Panc1 (cell line): ENCODE measurements around the gene SCN1B. TPM values are rescaled to one million over a fixed set of nuclear protein-coding genes. Genes with fewer than 3 reads are reported as not detected.
"Not testable (repeated sequence)": the region's sequence is repeated elsewhere in the genome, so short reads cannot be mapped to it uniquely, and the experiment has no call there.

Source experiments
- ATAC-seq: fragments of 200-7000 bp; cut with Tn5 transposase; 2 replicates; pipeline ENCODE4 v1.9.1; 2020; ENCODE audit warnings: mild to moderate bottlenecking, moderate library complexity
- BruUV-seq: library from RNA; stranded (reverse); fragments of 400-500 nt; replicated peaks from 2 replicates; lab custom pipeline; 2021; lab: Mats Ljungman, UMichigan
- CTCF ChIA-PET: fragments of 300-600 bp; sonication (Branson Sonifier 250); formaldehyde crosslinking; loops from one replicate; lab custom pipeline; 2022; ENCODE audit warnings: antibody characterized with exemption; lab: Charles Lee
- POLR2A ChIA-PET: fragments of 300-600 bp; sonication (Branson Sonifier 250); formaldehyde crosslinking; loops from one replicate; lab custom pipeline; 2022; ENCODE audit warnings: antibody characterized with exemption; lab: Charles Lee
- DNase-seq: peaks from one replicate; pipeline ENCODE4 v3.0.0-alpha.2; 2010; ENCODE audit warnings: low read depth, low spot score
- H3K27ac ChIP-seq: 2 replicates; pipeline ENCODE4 v1.5.1; 2011; ENCODE audit warnings: mild to moderate bottlenecking, low read length, inconsistent platforms
- H3K27me3 ChIP-seq: fragments of 200-500 bp; sonication (Bioruptor generic); 2 replicates; pipeline ENCODE4 v1.6.0; 2014; ENCODE audit warnings: low read length, inconsistent platforms; ENCODE audit not compliant: control insufficient read depth, insufficient read depth
- H3K36me3 ChIP-seq: fragments of 200-500 bp; sonication (Bioruptor generic); 2 replicates; pipeline ENCODE4 v1.5.1; 2014; ENCODE audit warnings: inconsistent platforms, mild to moderate bottlenecking, low read length, moderate library complexity; ENCODE audit not compliant: control insufficient read depth, insufficient read depth
- H3K4me1 ChIP-seq: 2 replicates; pipeline ENCODE4 v1.5.1; 2011; ENCODE audit warnings: inconsistent platforms, mild to moderate bottlenecking, low read length, moderate library complexity; ENCODE audit not compliant: control insufficient read depth, insufficient read depth
- H3K4me3 ChIP-seq, 2 experiments: 2 replicates each; pipeline ENCODE4 v1.5.1; 2011 to 2012; ENCODE audit warnings: low read depth in 2 of 2, low read length in 2 of 2, mild to moderate bottlenecking in 2 of 2, inconsistent platforms in 1 of 2, moderate library complexity in 1 of 2
- H3K9me3 ChIP-seq: fragments of 200-500 bp; sonication (Bioruptor generic); 2 replicates; pipeline ENCODE4 v1.5.1; 2014; ENCODE audit warnings: low read depth, mild to moderate bottlenecking, inconsistent platforms, low read length, moderate library complexity; ENCODE audit not compliant: control insufficient read depth, insufficient read depth
- POLR2AphosphoS5 ChIP-seq: IDR thresholded peaks from 2 replicates; pipeline ENCODE4 v1.6.1; 2012; ENCODE audit warnings: mild to moderate bottlenecking, low read depth, low read length, moderate library complexity
- REST ChIP-seq, 2 experiments: IDR thresholded peaks; 2 replicates each; pipeline ENCODE4 v1.6.1; 2011 to 2012; ENCODE audit warnings: low read depth in 2 of 2, control low read depth in 1 of 2, low read length in 1 of 2, mild to moderate bottlenecking in 1 of 2, moderate library complexity in 1 of 2; ENCODE audit not compliant: insufficient read depth in 1 of 2
- SIN3A ChIP-seq: IDR thresholded peaks from 2 replicates; pipeline ENCODE4 v1.6.1; 2012; ENCODE audit warnings: low read depth, mild to moderate bottlenecking, low read length, moderate library complexity, borderline replicate concordance; ENCODE audit not compliant: insufficient read depth
- TCF7L2 ChIP-seq: IDR thresholded peaks from 2 replicates; pipeline ENCODE4 v1.6.1; 2011; ENCODE audit warnings: mild to moderate bottlenecking, low read depth, low read length, inconsistent platforms
- in situ Hi-C: cut with HindIII; loops from 2 replicates; pipeline ENCODE4 v1.10.0; 2016; ENCODE audit warnings: low sequenced_read_pairs, low pct_unique_long_range_greater_than_20kb
- intact Hi-C: fragments of 100-400 bp; cut with micrococcal nuclease; formaldehyde crosslinking; loops from one replicate; pipeline ENCODE4 v1.10.0; 2022; ENCODE audit not compliant: unreplicated experiment
- total RNA-seq: library from RNA; stranded (reverse); gene quantifications from one replicate; pipeline ENCODE4 v1.2.1, GENCODE V29; 2021; ENCODE audit not compliant: unreplicated experiment
- TF ChIP-seq, protein P1 (sequence below): fragments of 450-650 bp; IDR thresholded peaks from 2 replicates; pipeline ENCODE4 v1.5.1; 2017; ENCODE audit warnings: mild to moderate bottlenecking

Gene SCN1B
- total RNA-seq, 1 experiment from 2014 or later, result 4.6 TPM

DNA sequence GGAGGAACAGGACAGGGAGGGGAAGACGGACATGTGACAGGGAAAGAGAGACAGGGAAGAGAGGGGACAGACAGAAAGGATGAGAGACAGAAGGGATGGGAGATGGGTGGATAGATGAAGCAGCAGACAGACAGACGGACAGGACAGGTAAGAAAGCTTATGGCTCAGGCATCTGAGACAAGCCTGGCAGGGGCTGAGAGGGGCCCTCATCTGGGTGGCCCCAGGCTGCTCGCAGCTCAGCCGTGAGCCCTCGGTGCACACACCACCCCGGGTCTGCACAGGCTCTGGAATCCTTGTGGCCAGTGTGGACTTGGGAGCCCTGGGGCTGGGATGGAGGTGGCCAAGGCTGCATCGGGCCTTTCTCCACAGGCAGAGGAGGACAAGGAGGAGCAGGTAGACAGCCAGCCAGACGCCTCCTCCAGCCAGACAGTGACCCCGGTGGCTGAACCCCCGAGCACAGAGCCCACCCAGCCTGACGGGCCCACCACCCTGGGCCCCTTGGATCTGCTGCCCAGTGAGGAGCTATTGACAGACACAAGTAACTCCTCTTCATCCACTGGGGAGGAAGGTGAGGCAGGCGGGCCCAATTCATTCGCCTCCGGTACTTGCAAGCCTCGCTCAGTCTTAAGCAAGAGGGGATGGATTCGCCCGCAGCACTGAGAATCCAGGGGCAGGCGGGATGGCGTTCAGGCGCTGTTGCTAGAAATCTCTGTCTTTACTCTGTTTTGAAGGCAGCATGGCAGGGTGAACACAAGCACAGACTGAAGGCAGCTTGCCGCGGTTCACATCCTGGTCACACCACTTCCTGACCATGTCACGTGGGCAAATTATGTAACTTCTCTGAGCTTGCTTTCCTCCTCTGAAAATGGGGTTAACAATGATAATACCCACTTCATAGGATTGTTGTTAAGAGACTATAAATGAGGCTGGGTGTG, 16.2 kb upstream of the SCN1B start:
- DNase-seq (no peak), ATAC-seq (no peak)
- intact Hi-C loops, result loop anchor here (5.0 kb wide), 1 partner anchor 42 kb away; no protein-coding TSS in a partner anchor
- ChIA-PET POLR2A (no interaction called here), CTCF (no interaction called here)
- Histone ChIP-seq H3K9me3 (no peaks in the 10 kb centered on the region), H3K27ac (no peak overlapping the region), H3K27me3 (no peaks in the 10 kb centered on the region), H3K4me1 (no peaks in the 10 kb centered on the region), H3K36me3 (no peaks in the 10 kb centered on the region), H3K4me3 (no peak overlapping the region)
- TF ChIP-seq SIN3A (no peak), REST (IDR thresholded peaks at IDR 0.05; ENCODE audit: insufficient read depth in 1 of 2, low read depth in 2 of 2, low read length in 1 of 2) (no peak), TCF7L2 (no peak), POLR2AphosphoS5 (no peak)
- TF ChIP-seq, protein P1, sequence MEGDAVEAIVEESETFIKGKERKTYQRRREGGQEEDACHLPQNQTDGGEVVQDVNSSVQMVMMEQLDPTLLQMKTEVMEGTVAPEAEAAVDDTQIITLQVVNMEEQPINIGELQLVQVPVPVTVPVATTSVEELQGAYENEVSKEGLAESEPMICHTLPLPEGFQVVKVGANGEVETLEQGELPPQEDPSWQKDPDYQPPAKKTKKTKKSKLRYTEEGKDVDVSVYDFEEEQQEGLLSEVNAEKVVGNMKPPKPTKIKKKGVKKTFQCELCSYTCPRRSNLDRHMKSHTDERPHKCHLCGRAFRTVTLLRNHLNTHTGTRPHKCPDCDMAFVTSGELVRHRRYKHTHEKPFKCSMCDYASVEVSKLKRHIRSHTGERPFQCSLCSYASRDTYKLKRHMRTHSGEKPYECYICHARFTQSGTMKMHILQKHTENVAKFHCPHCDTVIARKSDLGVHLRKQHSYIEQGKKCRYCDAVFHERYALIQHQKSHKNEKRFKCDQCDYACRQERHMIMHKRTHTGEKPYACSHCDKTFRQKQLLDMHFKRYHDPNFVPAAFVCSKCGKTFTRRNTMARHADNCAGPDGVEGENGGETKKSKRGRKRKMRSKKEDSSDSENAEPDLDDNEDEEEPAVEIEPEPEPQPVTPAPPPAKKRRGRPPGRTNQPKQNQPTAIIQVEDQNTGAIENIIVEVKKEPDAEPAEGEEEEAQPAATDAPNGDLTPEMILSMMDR, result no peak
- no TSS peak for BruUV-seq
- in situ Hi-C loops, result no loop called here

DNA sequence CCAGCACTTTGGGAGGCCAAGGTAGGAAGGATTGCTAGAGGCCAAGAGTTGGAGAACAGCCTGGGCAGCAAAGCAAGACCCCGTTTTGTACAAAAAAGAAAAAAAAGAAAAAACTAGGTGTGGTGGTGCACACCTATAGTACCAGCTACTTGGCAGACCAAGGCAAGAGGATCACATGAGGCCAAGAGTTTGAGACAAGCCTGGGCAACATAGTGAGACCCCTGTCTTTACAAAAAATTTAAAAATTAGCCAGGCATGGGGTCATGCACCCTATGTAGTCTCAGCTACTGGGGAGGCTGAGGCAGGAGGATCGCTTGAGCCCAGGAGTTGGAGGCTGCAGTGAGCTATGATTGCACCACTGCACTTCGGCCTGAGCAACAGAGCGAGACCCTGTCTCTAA, 15.5 kb upstream of the SCN1B start:
- ATAC-seq, H3K9me3 ChIP-seq, H3K4me1 ChIP-seq, H3K36me3 ChIP-seq, POLR2A ChIA-PET, BruUV-seq, DNase-seq, H3K27ac ChIP-seq, H3K4me3 ChIP-seq, H3K27me3 ChIP-seq, in situ Hi-C loops, CTCF ChIA-PET: not testable (repeated sequence)
- intact Hi-C loops, result loop anchor here (5.0 kb wide), 1 partner anchor 42 kb away; no protein-coding TSS in a partner anchor
